ENCODE data around the gene CABP1.
A peak's percentile ranks its signal among the peaks of the same experiment; 100 is the strongest.

The CABP1 gene

GRCh38 chr12:120620624-120621023 lies 19.8 kb upstream of the CABP1 start:
- Histone ChIP-seq H3K4me2 (ENCODE audit: low read depth, low read length, poor library complexity, severe bottlenecking) (no peak overlapping the region), H3K4me3 (ENCODE audit: low read length, poor library complexity, severe bottlenecking) (no peak overlapping the region), H3K9me2 (replicated peaks; ENCODE audit: low read depth, low read length) (no peaks in the 10 kb centered on the region), H3K79me2 (ENCODE audit: insufficient read depth, low read length) (no peaks in the 10 kb centered on the region), H3K36me3 (ENCODE audit: insufficient read depth, low read length) (no peaks in the 10 kb centered on the region), H3K9ac (ENCODE audit: low read depth, low read length, poor library complexity, severe bottlenecking) (no peak overlapping the region), H4K20me1 (ENCODE audit: insufficient read depth, low read length, poor library complexity, severe bottlenecking) (no peaks in the 10 kb centered on the region), H3K4me1 (ENCODE audit: insufficient read depth, low read length, poor library complexity, severe bottlenecking) (no peaks in the 10 kb centered on the region), H3F3A (ENCODE audit: low read depth) (no peaks in the 10 kb centered on the region), H3K9me3 (ENCODE audit: insufficient read depth, low read depth, low read length) (no peaks in the 10 kb centered on the region), H3K27me3 (ENCODE audit: insufficient read depth, low read length, poor library complexity, severe bottlenecking) (no peaks in the 10 kb centered on the region), H2AFZ (ENCODE audit: low read length) (no peak overlapping the region)
- TF ChIP-seq EZH2phosphoT487 (IDR thresholded peaks at IDR 0.05; ENCODE audit: borderline replicate concordance) = no peak
- no peak for TF ChIP-seq CTCF (conservative IDR thresholded peaks at IDR 0.05; ENCODE audit: low read length)

GRCh38 chr12:120625557-120626419 lies 14.6 kb upstream of the CABP1 start:
- Histone ChIP-seq H3K9ac (ENCODE audit: low read depth, low read length, poor library complexity, severe bottlenecking) (no peak overlapping the region), H3K79me2 (ENCODE audit: insufficient read depth, low read length) (no peaks in the 10 kb centered on the region), H3K27me3 (ENCODE audit: insufficient read depth, low read length, poor library complexity, severe bottlenecking) (no peaks in the 10 kb centered on the region), H3K36me3 (ENCODE audit: insufficient read depth, low read length) (no peaks in the 10 kb centered on the region), H3K4me2 (ENCODE audit: low read depth, low read length, poor library complexity, severe bottlenecking) (no peak overlapping the region), H3K9me2 (replicated peaks; ENCODE audit: low read depth, low read length) (no peaks in the 10 kb centered on the region), H2AFZ (ENCODE audit: low read length) (no peak overlapping the region), H3K4me3 (ENCODE audit: low read length, poor library complexity, severe bottlenecking) (no peak overlapping the region), H3F3A (ENCODE audit: low read depth) (no peaks in the 10 kb centered on the region), H4K20me1 (ENCODE audit: insufficient read depth, low read length, poor library complexity, severe bottlenecking) (no peaks in the 10 kb centered on the region), H3K4me1 (ENCODE audit: insufficient read depth, low read length, poor library complexity, severe bottlenecking) (no peaks in the 10 kb centered on the region), H3K9me3 (ENCODE audit: insufficient read depth, low read depth, low read length) (no peaks in the 10 kb centered on the region)
- TF ChIP-seq EZH2phosphoT487 (IDR thresholded peaks at IDR 0.05; ENCODE audit: borderline replicate concordance) (no peak), CTCF (conservative IDR thresholded peaks at IDR 0.05; ENCODE audit: low read length) (peak; percentile 48)

GRCh38 chr12:120628919-120629318 lies 11.5 kb upstream of the CABP1 start:
- Histone ChIP-seq H3K9me2 (replicated peaks; ENCODE audit: low read depth, low read length) (no peaks in the 10 kb centered on the region), H3K79me2 (ENCODE audit: insufficient read depth, low read length) (no peaks in the 10 kb centered on the region), H3F3A (ENCODE audit: low read depth) (no peaks in the 10 kb centered on the region), H2AFZ (ENCODE audit: low read length) (no peak overlapping the region), H3K9ac (ENCODE audit: low read depth, low read length, poor library complexity, severe bottlenecking) (no peak overlapping the region), H4K20me1 (ENCODE audit: insufficient read depth, low read length, poor library complexity, severe bottlenecking) (no peaks in the 10 kb centered on the region), H3K36me3 (ENCODE audit: insufficient read depth, low read length) (no peaks in the 10 kb centered on the region), H3K27me3 (ENCODE audit: insufficient read depth, low read length, poor library complexity, severe bottlenecking) (no peaks in the 10 kb centered on the region), H3K4me1 (ENCODE audit: insufficient read depth, low read length, poor library complexity, severe bottlenecking) (no peaks in the 10 kb centered on the region), H3K4me2 (ENCODE audit: low read depth, low read length, poor library complexity, severe bottlenecking) (no peak overlapping the region), H3K9me3 (ENCODE audit: insufficient read depth, low read depth, low read length) (no peaks in the 10 kb centered on the region), H3K4me3 (ENCODE audit: low read length, poor library complexity, severe bottlenecking) (no peak overlapping the region)
- no peak; the same call in 1 of the 2 replicates for TF ChIP-seq CTCF (conservative IDR thresholded peaks at IDR 0.05; ENCODE audit: low read length)
- no peak for TF ChIP-seq EZH2phosphoT487 (IDR thresholded peaks at IDR 0.05; ENCODE audit: borderline replicate concordance)
